Keratinocyte (primary cell): ENCODE results near the gene HAUS8. TPM values are rescaled to one million over a fixed set of nuclear protein-coding genes. Genes with fewer than 3 reads are reported as not detected.

Experiments used
- DNase-seq: peaks from one replicate; pipeline ENCODE4 v3.0.0-alpha.2; 2011; ENCODE audit warnings: low read depth, missing footprints, low spot score
- FAIRE-seq: peaks from 2 replicates; lab custom pipeline; 2011; peaks lifted over from hg19 to GRCh38; lab: Jason Lieb, UNC
- H2AFZ ChIP-seq: 2 replicates; pipeline ENCODE4 v1.6.0; 2012; ENCODE audit warnings: low read length, control low read depth, inconsistent platforms; ENCODE audit not compliant: control insufficient read depth
- H3K27ac ChIP-seq: 2 replicates; pipeline ENCODE4 v1.5.1; 2011; ENCODE audit warnings: low read length; ENCODE audit not compliant: control insufficient read depth, insufficient read depth
- H3K27me3 ChIP-seq: 3 replicates; pipeline ENCODE4 v1.6.0; 2011; ENCODE audit warnings: low read length; ENCODE audit not compliant: control insufficient read depth, insufficient read depth; ENCODE audit errors: extremely low read depth
- H3K36me3 ChIP-seq, 2 experiments: 2 replicates in 1 of 2; 3 replicates in 1 of 2; pipeline ENCODE4 v1.5.1; 2011; ENCODE audit warnings: low read length in 2 of 2, mild to moderate bottlenecking in 1 of 2; ENCODE audit not compliant: control insufficient read depth in 2 of 2, insufficient read depth in 2 of 2; ENCODE audit errors: extremely low read depth in 1 of 2
- H3K4me1 ChIP-seq: 3 replicates; pipeline ENCODE4 v1.5.1; 2011; ENCODE audit warnings: low read length; ENCODE audit not compliant: control insufficient read depth, insufficient read depth; ENCODE audit errors: extremely low read depth
- H3K4me2 ChIP-seq: 3 replicates; pipeline ENCODE4 v1.6.0; 2011; ENCODE audit warnings: low read depth, low read length; ENCODE audit not compliant: control insufficient read depth, insufficient read depth; ENCODE audit errors: extremely low read depth
- H3K4me3 ChIP-seq, 3 experiments: fragments of 200-600 bp in 1 of 3; sonication (generic) in 1 of 3; 2 replicates in 2 of 3; 3 replicates in 1 of 3; pipeline ENCODE4 v1.5.1; 2011 to 2016; ENCODE audit warnings: low read length in 3 of 3, mild to moderate bottlenecking in 3 of 3, control low read depth in 2 of 3, inconsistent platforms in 1 of 3, low read depth in 1 of 3, mixed read lengths in 1 of 3, mixed run types in 1 of 3, moderate library complexity in 1 of 3; ENCODE audit not compliant: control insufficient read depth in 2 of 3, insufficient read depth in 2 of 3; ENCODE audit errors: extremely low read depth in 1 of 3
- H3K79me2 ChIP-seq: 2 replicates; pipeline ENCODE4 v1.6.0; 2012; ENCODE audit warnings: low read length; ENCODE audit not compliant: control insufficient read depth, insufficient read depth
- H3K9ac ChIP-seq: 3 replicates; pipeline ENCODE4 v1.6.0; 2011; ENCODE audit warnings: low read length; ENCODE audit not compliant: control insufficient read depth, insufficient read depth; ENCODE audit errors: extremely low read depth
- H3K9me1 ChIP-seq: 3 replicates; pipeline ENCODE4 v1.6.0; 2011; ENCODE audit warnings: low read length; ENCODE audit not compliant: control insufficient read depth, insufficient read depth; ENCODE audit errors: extremely low read depth
- H3K9me3 ChIP-seq: 2 replicates; pipeline ENCODE4 v1.5.1; 2012; ENCODE audit warnings: low read depth, low read length; ENCODE audit not compliant: control insufficient read depth
- H4K20me1 ChIP-seq: 3 replicates; pipeline ENCODE4 v1.6.0; 2011; ENCODE audit warnings: low read length; ENCODE audit not compliant: control insufficient read depth, insufficient read depth; ENCODE audit errors: extremely low read depth
- EZH2 ChIP-seq: IDR thresholded peaks from one replicate; pipeline ENCODE4 v1.6.1; 2012; ENCODE audit warnings: inconsistent platforms, mild to moderate bottlenecking, low read length, moderate library complexity
- dilution Hi-C: fragments of 300-500 bp; cut with MboI; formaldehyde crosslinking; loops from one replicate; pipeline ENCODE4 v1.7.0; 2020; ENCODE audit warnings: low sequenced_read_pairs; ENCODE audit not compliant: extremely low pct_ligation_motif_present
- polyA plus RNA-seq, 5 experiments: library from polyadenylated mRNA; depleted of rRNA in 3 of 5; stranded (reverse) in 3 of 5; stranded (forward) in 1 of 5; unstranded in 1 of 5; fragments of >200 nt; gene quantifications; 1 replicate in 1 of 5; 2 replicates in 3 of 5; 3 replicates in 1 of 5; pipeline versions ENCODE4 v1.2.1 to v1.2.3, GENCODE V29; 2011 to 2012; ENCODE audit warnings: missing spikeins in 2 of 5, low read depth in 1 of 5, low replicate concordance in 1 of 5
- TF ChIP-seq, protein P1 (sequence below), 3 experiments: IDR thresholded peaks in 1 of 3; conservative IDR thresholded peaks in 1 of 3; optimal IDR thresholded peaks in 1 of 3; 2 replicates in 2 of 3; 3 replicates in 1 of 3; pipeline versions ENCODE3 to v1.5.1; 2011; ENCODE audit warnings: low read length in 3 of 3, mild to moderate bottlenecking in 3 of 3, moderate library complexity in 2 of 3, control low read depth in 1 of 3, inconsistent platforms in 1 of 3; ENCODE audit not compliant: insufficient read depth in 2 of 3; ENCODE audit errors: extremely low read depth in 1 of 3

Gene HAUS8
- polyA plus RNA-seq, 1 donor (not counting 4 experiments of a cell fraction or from before 2014, with no cell fraction given) = 8.1 TPM

GRCh38 chr19:17081672-17082630 lies 6.7 kb upstream of the HAUS8 start:
- TF ChIP-seq, protein P1, sequence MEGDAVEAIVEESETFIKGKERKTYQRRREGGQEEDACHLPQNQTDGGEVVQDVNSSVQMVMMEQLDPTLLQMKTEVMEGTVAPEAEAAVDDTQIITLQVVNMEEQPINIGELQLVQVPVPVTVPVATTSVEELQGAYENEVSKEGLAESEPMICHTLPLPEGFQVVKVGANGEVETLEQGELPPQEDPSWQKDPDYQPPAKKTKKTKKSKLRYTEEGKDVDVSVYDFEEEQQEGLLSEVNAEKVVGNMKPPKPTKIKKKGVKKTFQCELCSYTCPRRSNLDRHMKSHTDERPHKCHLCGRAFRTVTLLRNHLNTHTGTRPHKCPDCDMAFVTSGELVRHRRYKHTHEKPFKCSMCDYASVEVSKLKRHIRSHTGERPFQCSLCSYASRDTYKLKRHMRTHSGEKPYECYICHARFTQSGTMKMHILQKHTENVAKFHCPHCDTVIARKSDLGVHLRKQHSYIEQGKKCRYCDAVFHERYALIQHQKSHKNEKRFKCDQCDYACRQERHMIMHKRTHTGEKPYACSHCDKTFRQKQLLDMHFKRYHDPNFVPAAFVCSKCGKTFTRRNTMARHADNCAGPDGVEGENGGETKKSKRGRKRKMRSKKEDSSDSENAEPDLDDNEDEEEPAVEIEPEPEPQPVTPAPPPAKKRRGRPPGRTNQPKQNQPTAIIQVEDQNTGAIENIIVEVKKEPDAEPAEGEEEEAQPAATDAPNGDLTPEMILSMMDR (optimal IDR thresholded peaks at IDR 0.05 in 1 of 3, IDR thresholded peaks at IDR 0.05 in 1 of 3, conservative IDR thresholded peaks at IDR 0.05 in 1 of 3; ENCODE audit: extremely low read depth in 1 of 3, insufficient read depth in 2 of 3, low read length in 3 of 3) = no peak
- no peak for TF ChIP-seq EZH2
- Histone ChIP-seq H3K79me2 (peaks cover 88% of the 10 kb centered on the region), H3K27me3 (no peaks in the 10 kb centered on the region), H4K20me1 (peaks cover 4% of the 10 kb centered on the region), H3K4me1 (peaks cover 29% of the 10 kb centered on the region), H3K27ac (no peak overlapping the region), H3K4me2 (no peak overlapping the region), H3K4me3 (no peak overlapping the region), H3K9me3 (no peaks in the 10 kb centered on the region), H3K36me3 (peaks cover 4 to 15% of the 10 kb centered on the region in 2 experiments), H3K9ac (no peak overlapping the region), H3K9me1 (no peaks in the 10 kb centered on the region), H2AFZ (no peak overlapping the region)
- no peak for FAIRE-seq
- dilution Hi-C loops = no loop called here
- no peak for DNase-seq

DNA sequence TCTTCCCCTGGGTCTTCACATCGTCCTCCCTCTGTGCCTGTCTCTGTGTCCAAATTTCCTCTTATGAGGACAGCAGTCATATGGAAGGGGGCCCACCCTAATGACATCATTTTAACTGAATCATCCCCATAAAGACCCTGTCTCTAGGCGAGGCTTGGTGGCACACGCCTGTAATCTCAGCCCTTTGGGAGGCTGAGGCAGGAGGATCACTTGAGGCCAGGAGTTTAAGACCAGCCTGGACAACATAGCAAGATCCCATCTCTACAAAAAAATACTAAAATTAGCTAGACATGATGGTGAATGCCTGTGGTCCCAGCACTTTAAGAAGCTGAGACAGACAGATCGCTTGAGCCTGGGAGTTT lies 5.2 kb upstream of the HAUS8 start:
- Histone ChIP-seq H3K79me2 (peaks cover 88% of the 10 kb centered on the region), H2AFZ (no peak overlapping the region), H4K20me1 (peaks cover 4% of the 10 kb centered on the region), H3K27me3 (no peaks in the 10 kb centered on the region), H3K4me2 (no peak overlapping the region), H3K9me1 (no peaks in the 10 kb centered on the region), H3K36me3 (peaks cover 4 to 7% of the 10 kb centered on the region in 2 experiments), H3K27ac (peak overlapping the region; percentile 46), H3K4me3 (no peak overlapping the region), H3K9ac (no peak overlapping the region), H3K4me1 (peaks cover 35% of the 10 kb centered on the region), H3K9me3 (no peaks in the 10 kb centered on the region)
- TF ChIP-seq, protein P1 (optimal IDR thresholded peaks at IDR 0.05 in 1 of 3, IDR thresholded peaks at IDR 0.05 in 1 of 3, conservative IDR thresholded peaks at IDR 0.05 in 1 of 3; ENCODE audit: extremely low read depth in 1 of 3, insufficient read depth in 2 of 3, low read length in 3 of 3) = no peak
- no peak for TF ChIP-seq EZH2
- no peak for FAIRE-seq
- no peak for DNase-seq
- dilution Hi-C loops = no loop called here
